Metanephros (tissue), 1 donor: ENCODE results near the gene CPLX4. TPM values are rescaled to one million over a fixed set of nuclear protein-coding genes. Genes with fewer than 3 reads are reported as not detected.

Experiments used
- total RNA-seq: library from RNA; depleted of rRNA; stranded (reverse); fragments of >200 nt; gene quantifications from one replicate; pipeline ENCODE4 v1.2.3, GENCODE V29; 2014

The CPLX4 gene, protein sequence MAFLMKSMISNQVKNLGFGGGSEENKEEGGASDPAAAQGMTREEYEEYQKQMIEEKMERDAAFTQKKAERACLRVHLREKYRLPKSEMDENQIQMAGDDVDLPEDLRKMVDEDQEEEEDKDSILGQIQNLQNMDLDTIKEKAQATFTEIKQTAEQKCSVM
- not detected for total RNA-seq

DNA sequence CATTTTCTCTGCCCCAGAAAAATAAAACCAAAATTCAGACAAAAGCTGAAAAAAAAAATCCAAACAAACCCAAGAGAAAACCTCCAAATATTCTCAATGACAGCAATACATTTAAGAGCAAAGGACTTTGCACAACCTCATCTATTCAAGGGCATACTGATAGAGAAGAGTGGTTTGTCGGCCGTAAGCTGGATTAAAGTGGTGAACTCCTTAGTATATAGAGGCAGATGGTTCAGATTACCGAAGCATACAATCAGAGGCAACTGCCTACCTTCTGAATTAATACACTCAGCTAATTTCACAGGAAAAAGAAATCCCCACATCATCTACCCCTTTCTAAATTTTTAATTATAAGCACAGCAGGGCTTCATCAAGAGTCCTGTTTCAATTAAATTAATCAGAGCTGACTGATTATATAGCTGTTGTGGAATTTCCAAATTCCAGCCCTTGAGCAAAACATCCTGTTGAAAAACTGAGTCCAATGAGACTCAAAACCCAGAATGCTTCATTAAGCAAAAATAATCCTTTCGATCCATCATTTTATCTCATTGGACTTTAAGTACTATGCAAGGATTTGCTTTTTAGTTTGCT lies at the start of gene CPLX4:
Gene CPLX4, minus strand, starts transcription at position 190 of the 591 bp plus-strand sequence. Its CDS starts 187 bp downstream, at position 3.

DNA sequence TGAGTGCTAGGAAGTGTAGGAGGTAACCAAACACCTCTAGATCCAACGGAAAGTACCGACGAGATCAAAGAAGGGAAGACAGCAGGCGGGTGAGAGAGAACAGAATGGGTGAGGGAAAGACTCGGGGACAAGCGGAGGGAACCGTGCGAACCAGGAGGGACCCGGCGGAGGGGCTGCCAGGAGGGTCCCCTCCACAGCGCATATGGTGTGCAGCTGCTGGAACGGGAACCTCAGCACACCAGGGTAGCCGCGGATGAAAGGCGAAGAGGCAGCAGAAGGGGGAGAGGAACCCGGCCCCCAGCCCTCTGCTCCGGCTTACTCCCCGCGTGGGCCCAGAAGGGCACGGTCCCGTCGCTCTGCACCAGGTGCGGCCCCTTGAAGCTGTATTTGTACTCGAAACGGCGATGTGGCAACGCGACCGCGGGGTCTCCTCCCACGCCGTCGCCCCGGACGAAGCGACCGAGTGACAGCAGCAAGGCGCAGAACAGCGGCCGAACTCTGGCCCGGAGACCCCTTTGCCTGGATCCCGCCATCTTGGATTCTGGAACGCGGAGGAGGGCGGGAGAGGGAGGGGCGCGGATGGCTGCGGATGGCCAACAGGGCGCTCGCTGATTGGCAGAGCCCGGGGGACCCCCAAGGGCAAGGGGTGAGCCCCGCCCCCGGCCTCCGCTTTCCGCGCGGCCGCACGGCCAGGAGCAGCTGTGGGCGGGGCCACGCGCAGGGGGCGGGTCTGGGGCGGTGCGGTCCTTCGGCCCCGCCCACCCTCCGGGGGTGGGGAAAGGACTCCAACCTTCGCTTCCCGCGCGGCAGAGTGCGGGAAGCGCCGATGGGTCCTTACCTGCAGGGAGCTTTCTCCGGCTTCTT lies 40.5 kb upstream of the CPLX4 start, which contains the start of gene LMAN1:
Gene LMAN1, minus strand, starts transcription at position 554 of the 864 bp plus-strand sequence. Its CDS starts 21 bp downstream, at position 533.

DNA sequence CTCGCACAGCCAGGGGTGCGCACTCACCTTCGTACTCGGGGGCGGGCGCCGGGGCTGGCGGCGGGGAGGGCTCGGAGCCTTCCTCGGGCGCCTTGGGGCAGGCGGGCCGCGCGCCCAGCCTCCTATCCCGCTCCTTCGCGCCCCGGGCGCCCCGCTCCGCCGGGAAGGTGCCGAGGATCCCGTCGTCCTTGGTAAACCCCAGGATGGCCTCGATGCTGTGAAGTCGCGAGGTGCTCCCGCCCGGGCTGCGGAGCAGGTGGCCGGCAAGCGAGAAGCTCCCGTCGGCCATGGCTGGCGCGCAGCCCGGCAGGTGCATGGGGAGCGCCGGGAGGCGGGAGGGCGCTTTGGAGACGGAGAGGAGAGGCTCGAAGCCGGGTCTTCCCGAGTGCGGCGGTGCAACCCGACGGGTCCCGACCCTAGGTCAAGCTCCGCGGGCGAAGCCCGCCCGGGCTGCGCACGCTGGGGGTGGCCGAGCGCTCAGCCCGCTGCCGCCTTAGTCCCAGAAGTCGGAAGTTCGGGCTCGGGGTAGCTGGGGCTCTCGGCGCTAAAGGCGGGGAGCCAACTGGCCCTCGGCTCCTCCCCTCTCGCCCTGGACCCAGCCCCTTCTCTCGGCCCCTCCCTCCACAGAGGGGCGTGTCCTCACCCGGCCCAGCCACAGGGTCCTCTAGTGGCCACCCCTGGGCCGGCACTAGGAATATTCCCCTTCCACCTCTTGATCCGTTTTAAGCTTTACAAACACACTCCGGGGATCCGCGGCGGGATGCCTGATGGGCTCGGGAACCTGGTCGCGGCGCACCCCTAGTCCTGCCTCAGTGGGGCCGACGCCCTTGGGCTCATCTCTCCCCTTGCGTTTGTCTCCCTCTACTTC lies 45.3 kb downstream of the CPLX4 start, which contains the start of gene RAX:
Gene RAX, minus strand, starts transcription at position 564 of the 868 bp plus-strand sequence. Its CDS starts 248 bp downstream, at position 316.

Other genes starting within 250 kb of the CPLX4 start
- gene SEC11C, start 178.8 kb downstream of the CPLX4 start, total RNA-seq = 16.9 TPM
- 2.3 TPM for gene GRP, start 98.5 kb downstream of the CPLX4 start, total RNA-seq
- gene RAX, start 45.2 kb downstream of the CPLX4 start, total RNA-seq = not detected
- gene LMAN1, start 40.6 kb upstream of the CPLX4 start, total RNA-seq = 102 TPM